ENCODE data around the gene PHYHD1. TPM values are rescaled to one million over a fixed set of nuclear protein-coding genes. Genes with fewer than 3 reads are reported as not detected.

PHYHD1 gene
- total and polyA plus RNA-seq, 2 donors (not counting 3 experiments of a cell fraction or from before 2014, with no cell fraction given), result 1.1 to 1.8 TPM

DNA sequence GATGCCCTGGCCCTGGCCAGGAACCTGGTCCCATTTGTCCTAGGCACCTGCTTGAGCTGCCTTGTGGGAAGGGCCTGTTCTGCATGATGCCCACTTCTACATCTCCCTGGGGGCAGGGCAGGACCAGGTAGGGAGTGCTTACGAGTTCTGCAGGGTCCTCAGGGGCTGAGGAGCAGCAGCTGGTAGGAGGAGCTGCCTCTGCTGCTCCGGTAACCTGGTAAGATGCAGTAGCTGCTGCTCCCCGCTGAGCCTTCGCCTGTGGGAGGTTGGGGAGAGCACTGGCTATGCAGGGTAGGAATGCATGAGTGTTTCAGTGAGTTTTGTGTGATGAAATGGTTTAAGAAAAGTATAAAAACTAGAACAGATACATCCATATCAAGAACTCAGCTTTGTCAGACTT is 25.2 kb upstream of the PHYHD1 start:
- dilution Hi-C loops (cut with MboI; ENCODE audit: extremely low pct_ligation_motif_present, low sequenced_read_pairs), result no loop called here
- no peaks in the 10 kb centered on the region for H3K9me1 ChIP-seq (replicated peaks; ENCODE audit: control insufficient read depth, extremely low read depth, insufficient read depth, low read length)
- FAIRE-seq, result no peak
- no peak for DNase-seq (ENCODE audit: low read depth, low spot score)
- H3K36me3 ChIP-seq (ENCODE audit: control insufficient read depth in 2 of 2, extremely low read depth in 1 of 2, insufficient read depth in 2 of 2, low read length in 2 of 2), result peaks cover 18 to 30% of the 10 kb centered on the region in 2 experiments
- H3K9me3 ChIP-seq (replicated peaks; ENCODE audit: control insufficient read depth, insufficient read depth, low read length), result no peaks in the 10 kb centered on the region
- no peaks in the 10 kb centered on the region for H3K27me3 ChIP-seq (ENCODE audit: control insufficient read depth in 2 of 2, insufficient read depth in 2 of 2, low read length in 2 of 2)
- intact Hi-C loops (cut with micrococcal nuclease), result no loop called here
- H3K79me2 ChIP-seq (ENCODE audit: control insufficient read depth, insufficient read depth, low read length), result peaks cover 89% of the 10 kb centered on the region
- no peaks in the 10 kb centered on the region for H4K20me1 ChIP-seq (replicated peaks; ENCODE audit: control insufficient read depth, extremely low read depth, insufficient read depth, low read length)
- H3K4me3 ChIP-seq (replicated peaks in 1 of 3; ENCODE audit: insufficient read depth in 1 of 3, low read depth in 1 of 3, low read length in 3 of 3), result no peak overlapping the region
- no peak overlapping the region for H3K9ac ChIP-seq (replicated peaks; ENCODE audit: extremely low read depth, insufficient read depth, low read length)
- CTCF ChIA-PET, result no interaction called here
- POLR2A ChIA-PET, result no interaction called here
- peaks cover 19% of the 10 kb centered on the region for H3K4me1 ChIP-seq (ENCODE audit: control insufficient read depth, extremely low read depth, insufficient read depth, low read length)
- no TSS peak for BruUV-seq (replicated peaks)
- H2AFZ ChIP-seq (ENCODE audit: low read depth, low read length), result no peak overlapping the region
- no peak overlapping the region for H3K27ac ChIP-seq (ENCODE audit: insufficient read depth, low read depth, low read length)
- H3K4me2 ChIP-seq (ENCODE audit: insufficient read depth, low read length), result no peak overlapping the region
- TF ChIP-seq MAX (IDR thresholded peaks at IDR 0.05; ENCODE audit: insufficient read depth, insufficient read length) (no peak), EZH2 (IDR thresholded peaks at IDR 0.05; ENCODE audit: borderline replicate concordance, low read depth, low read length, severe bottlenecking) (no peak)
- TF ChIP-seq, protein P1, sequence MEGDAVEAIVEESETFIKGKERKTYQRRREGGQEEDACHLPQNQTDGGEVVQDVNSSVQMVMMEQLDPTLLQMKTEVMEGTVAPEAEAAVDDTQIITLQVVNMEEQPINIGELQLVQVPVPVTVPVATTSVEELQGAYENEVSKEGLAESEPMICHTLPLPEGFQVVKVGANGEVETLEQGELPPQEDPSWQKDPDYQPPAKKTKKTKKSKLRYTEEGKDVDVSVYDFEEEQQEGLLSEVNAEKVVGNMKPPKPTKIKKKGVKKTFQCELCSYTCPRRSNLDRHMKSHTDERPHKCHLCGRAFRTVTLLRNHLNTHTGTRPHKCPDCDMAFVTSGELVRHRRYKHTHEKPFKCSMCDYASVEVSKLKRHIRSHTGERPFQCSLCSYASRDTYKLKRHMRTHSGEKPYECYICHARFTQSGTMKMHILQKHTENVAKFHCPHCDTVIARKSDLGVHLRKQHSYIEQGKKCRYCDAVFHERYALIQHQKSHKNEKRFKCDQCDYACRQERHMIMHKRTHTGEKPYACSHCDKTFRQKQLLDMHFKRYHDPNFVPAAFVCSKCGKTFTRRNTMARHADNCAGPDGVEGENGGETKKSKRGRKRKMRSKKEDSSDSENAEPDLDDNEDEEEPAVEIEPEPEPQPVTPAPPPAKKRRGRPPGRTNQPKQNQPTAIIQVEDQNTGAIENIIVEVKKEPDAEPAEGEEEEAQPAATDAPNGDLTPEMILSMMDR (IDR thresholded peaks at IDR 0.05; ENCODE audit: extremely low read depth in 1 of 2, insufficient read depth in 1 of 2, low read depth in 1 of 2, low read length in 2 of 2), result no peak

GRCh38 chr9:128898382-128898781 is 22.4 kb upstream of the PHYHD1 start:
- H3K9ac ChIP-seq (replicated peaks; ENCODE audit: extremely low read depth, insufficient read depth, low read length), result no peak overlapping the region
- POLR2A ChIA-PET, result interaction anchor here (0.6 kb wide), 1 partner anchor 168 kb away, joined by 5 read pairs; no protein-coding TSS in a partner anchor
- no peak overlapping the region for H2AFZ ChIP-seq (ENCODE audit: low read depth, low read length)

More at GRCh38 chr9:128898382-128898781, 22.4 kb upstream of the PHYHD1 start:
- Histone ChIP-seq H3K9me1 (replicated peaks; ENCODE audit: control insufficient read depth, extremely low read depth, insufficient read depth, low read length) (no peaks in the 10 kb centered on the region), H3K4me3 (replicated peaks in 1 of 3; ENCODE audit: insufficient read depth in 1 of 3, low read depth in 1 of 3, low read length in 3 of 3) (no peak overlapping the region), H3K9me3 (replicated peaks; ENCODE audit: control insufficient read depth, insufficient read depth, low read length) (no peaks in the 10 kb centered on the region), H3K79me2 (ENCODE audit: control insufficient read depth, insufficient read depth, low read length) (peaks cover 89% of the 10 kb centered on the region), H3K27me3 (ENCODE audit: control insufficient read depth in 2 of 2, insufficient read depth in 2 of 2, low read length in 2 of 2) (no peaks in the 10 kb centered on the region), H3K4me1 (ENCODE audit: control insufficient read depth, extremely low read depth, insufficient read depth, low read length) (peaks cover 7% of the 10 kb centered on the region), H3K27ac (ENCODE audit: insufficient read depth, low read depth, low read length) (no peak overlapping the region), H3K36me3 (ENCODE audit: control insufficient read depth in 2 of 2, extremely low read depth in 1 of 2, insufficient read depth in 2 of 2, low read length in 2 of 2) (peaks cover 18 to 21% of the 10 kb centered on the region in 2 experiments), H4K20me1 (replicated peaks; ENCODE audit: control insufficient read depth, extremely low read depth, insufficient read depth, low read length) (no peaks in the 10 kb centered on the region), H3K4me2 (ENCODE audit: insufficient read depth, low read length) (no peak overlapping the region)
- TF ChIP-seq FOS (IDR thresholded peaks at IDR 0.05; ENCODE audit: borderline replicate concordance, insufficient read depth, low read length) (no peak), MAX (IDR thresholded peaks at IDR 0.05; ENCODE audit: insufficient read depth, insufficient read length) (no peak), JUN (IDR thresholded peaks at IDR 0.05; ENCODE audit: borderline replicate concordance, insufficient read depth, insufficient read length, low read depth) (no peak), POLR2AphosphoS5 (IDR thresholded peaks at IDR 0.05; ENCODE audit: insufficient read depth, low read depth, low read length) (no peak), MYC (IDR thresholded peaks at IDR 0.05; ENCODE audit: low read depth, low read length) (no peak)
- FAIRE-seq, result peak; percentile 67
- no TSS peak for BruUV-seq (replicated peaks)
- no peak for DNase-seq (ENCODE audit: low read depth, low spot score)
- dilution Hi-C loops (cut with MboI; ENCODE audit: extremely low pct_ligation_motif_present, low sequenced_read_pairs) (no loop called here), intact Hi-C loops (cut with micrococcal nuclease) (no loop called here)
- CTCF ChIA-PET, result interaction anchor here (1.4 kb wide), 1 partner anchor 58 kb away, joined by 3 read pairs; no protein-coding TSS in a partner anchor
